Islet precursor cell (in vitro differentiated cells): ENCODE measurements around the gene CNIH2.
"Not testable (repeated sequence)": the region's sequence is repeated elsewhere in the genome, so short reads cannot be mapped to it uniquely, and the experiment has no call there.

Experiments used
- DNase-seq: peaks from one replicate; pipeline ENCODE4 v3.0.0-alpha.2; 2018

Gene CNIH2

GRCh38 chr11:66261578-66261977, 16.4 kb upstream of the CNIH2 start:
- no peak for DNase-seq

- DNase-seq: no peak
These were observed 15.8 kb upstream of the CNIH2 start for GRCh38 chr11:66262191-66262590.

DNA sequence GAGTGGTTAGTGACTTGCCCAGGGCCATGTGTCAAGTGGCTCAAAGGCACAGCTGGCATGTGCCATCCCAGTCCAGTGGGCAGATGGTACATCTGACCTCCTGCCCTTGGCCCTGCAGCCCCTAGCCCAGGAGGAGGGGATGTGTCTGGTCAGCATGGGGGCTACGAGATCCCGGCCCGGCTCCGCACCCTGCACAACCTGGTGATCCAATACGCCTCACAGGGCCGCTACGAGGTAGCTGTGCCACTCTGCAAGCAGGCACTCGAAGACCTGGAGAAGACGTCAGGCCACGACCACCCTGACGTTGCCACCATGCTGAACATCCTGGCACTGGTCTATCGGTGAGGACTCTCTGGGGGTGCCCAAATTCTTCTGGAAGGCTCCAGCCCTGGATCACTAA, 15.3 kb upstream of the CNIH2 start:
- no peak for DNase-seq

DNA sequence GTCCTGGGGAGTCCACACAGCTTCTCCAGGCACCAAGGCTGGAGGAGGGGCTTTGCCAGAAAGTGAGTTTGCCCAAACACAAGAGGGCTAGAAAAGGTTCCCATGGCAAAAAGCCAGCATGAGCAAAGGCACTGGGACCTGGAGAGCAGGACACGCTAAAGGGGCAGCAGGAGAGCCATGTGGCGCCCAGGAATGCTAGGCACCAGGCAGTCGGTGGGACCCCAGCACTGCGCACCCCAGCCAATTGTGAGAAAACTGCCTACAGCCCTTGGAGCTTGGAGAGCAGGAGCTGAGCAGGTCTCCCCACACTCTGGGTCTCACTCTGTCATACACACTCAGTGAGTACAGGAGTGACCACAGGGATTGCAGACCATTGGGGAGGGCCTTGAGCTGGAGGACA, 14.7 kb upstream of the CNIH2 start:
- DNase-seq: no peak

DNA sequence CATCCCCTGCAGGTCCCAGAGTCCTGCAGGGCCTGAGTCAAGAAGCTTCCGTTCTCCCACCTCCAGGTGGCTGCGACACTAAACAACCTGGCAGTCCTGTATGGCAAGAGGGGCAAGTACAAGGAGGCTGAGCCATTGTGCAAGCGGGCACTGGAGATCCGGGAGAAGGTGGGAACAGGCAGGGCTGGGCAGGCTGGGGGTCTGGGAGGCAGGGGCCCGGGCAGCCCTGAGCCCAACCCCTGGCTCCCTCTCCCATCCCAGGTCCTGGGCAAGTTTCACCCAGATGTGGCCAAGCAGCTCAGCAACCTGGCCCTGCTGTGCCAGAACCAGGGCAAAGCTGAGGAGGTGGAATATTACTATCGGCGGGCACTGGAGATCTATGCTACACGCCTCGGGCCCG, 14.2 kb upstream of the CNIH2 start:
- no peak for DNase-seq

- no peak for DNase-seq
These were observed 13.6 kb upstream of the CNIH2 start for GRCh38 chr11:66264383-66264782.

- no peak for DNase-seq
These were observed 13.1 kb upstream of the CNIH2 start for GRCh38 chr11:66264914-66265313.

- DNase-seq: no peak
These were observed 12.2 kb upstream of the CNIH2 start for GRCh38 chr11:66265531-66266377.

DNA sequence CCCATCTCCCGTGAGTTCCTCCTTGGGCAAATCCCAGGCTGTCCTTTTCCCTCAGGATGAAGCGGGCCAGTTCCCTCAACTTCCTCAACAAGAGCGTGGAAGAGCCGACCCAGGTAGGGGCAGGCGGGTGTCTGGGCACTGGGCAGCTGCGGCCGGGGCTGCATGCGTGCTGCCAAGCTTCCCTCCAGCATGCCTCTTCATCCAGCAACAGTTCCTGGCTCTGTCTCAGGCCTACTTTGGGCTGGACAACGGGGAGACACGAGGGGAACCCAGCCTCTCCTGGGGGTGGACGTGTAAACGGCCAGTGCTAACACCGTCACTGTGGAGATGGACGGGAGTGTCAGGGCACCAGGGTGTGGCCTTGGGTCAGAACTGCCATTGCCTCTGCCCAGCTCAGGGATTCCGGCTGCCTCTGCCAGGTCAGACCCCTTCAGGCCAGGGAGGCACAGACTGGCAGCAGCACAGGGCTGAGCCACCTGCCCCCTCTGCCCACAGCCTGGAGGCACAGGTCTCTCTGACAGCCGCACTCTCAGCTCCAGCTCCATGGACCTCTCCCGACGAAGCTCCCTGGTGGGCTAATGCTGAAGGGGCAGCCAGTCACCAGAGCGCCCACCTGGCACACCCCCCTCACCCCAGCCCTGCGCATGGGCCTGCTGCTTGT, 11.5 kb upstream of the CNIH2 start:
- no peak for DNase-seq

DNA sequence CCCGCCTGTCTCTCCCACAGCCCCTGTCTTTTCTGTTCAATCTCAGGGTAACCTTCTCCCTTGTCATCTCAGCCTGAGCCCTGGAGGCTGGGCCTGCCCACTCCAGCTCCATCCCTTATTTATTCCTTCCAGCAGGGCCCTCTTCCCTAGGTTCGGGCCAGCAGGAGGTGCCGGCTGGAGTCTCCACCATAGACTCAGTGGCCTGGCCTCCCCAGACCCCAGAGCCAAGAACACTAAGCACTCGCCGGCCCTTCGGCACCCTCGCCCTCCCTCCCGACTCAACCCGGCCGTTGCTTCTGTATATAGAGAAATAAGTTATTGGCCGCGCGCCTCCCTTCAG, 11.0 kb upstream of the CNIH2 start:
- no peak for DNase-seq

DNA sequence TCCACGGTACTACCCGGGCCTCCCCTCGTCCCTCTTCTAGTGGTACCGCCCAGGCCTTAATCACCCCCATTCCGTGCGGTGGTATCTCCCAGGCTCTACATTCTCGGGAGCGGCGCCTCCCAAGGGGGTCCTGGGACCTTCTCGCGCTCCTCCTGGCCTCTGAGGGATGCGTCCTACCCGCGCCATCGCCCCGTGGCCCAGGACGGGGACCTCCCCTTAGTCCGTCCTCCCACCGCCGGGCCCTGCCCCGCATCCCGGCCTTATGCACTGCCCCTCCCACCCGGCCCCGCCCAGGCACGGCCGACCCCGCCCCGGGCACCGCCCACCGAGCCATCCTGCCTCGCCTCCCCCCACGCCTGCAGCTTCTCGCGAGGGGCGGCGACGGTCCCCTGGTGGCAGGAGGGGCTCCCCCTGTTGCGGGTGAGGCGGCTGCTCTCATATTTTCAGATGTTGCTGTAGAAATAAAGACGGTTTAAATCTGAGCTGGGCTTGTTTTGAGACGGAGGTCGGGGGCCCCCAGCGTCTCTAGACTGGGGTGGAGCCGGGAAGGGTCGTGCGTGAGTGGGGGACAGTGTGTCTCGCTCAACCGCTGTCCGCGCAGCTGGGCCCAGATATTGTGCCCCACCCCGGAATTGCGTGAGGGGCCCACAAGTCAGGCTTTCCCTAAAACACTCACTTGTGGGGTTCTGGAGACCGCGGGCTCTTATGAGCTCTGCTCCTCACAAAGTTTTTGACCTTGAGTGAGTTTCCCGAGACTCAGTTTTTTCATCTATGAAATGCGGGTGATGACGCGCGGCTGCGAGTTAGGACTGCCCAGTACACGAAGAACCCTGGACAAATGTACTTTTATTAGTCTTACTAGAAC, 10.4 kb upstream of the CNIH2 start:
- peak; percentile 96 for DNase-seq

DNA sequence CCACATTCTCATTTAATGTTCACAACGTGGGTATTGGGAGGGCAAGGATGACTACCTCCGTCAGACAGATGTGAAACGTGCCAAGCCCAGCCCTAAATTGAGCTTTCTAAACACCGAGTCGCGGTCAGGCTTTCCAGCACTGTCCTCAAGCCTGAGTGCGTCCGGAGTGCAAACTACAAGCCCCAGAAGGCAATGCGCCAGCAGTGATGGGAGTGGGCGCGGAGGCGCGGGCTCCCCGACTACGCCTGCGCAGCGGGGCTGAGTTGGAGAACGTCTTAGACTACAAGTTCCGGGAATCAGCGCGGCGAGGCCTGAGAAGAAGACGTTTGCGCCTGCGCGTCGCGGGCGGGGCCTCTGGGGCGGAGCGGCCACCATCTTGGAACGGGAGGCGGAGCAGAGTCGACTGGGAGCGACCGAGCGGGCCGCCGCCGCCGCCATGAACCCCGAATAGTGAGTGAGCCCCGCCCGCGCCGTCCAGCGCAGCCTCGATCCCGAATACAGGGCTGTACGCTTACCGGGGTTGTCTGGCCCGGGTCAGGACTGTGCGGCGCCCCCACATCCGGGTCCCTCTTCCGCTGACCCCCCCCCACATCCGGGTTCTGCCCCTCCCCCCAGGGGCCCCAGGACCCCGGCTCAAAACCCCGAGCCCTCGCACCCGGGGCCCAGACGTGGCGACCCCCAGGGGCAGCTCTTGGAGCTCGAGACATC, 9.6 kb upstream of the CNIH2 start, which contains the start of gene RAB1B:
Gene RAB1B, plus strand, starts transcription at position 396 of the 708 bp plus-strand sequence. Its CDS starts 41 bp downstream, at position 437.
- peak; percentile 100 for DNase-seq

DNA sequence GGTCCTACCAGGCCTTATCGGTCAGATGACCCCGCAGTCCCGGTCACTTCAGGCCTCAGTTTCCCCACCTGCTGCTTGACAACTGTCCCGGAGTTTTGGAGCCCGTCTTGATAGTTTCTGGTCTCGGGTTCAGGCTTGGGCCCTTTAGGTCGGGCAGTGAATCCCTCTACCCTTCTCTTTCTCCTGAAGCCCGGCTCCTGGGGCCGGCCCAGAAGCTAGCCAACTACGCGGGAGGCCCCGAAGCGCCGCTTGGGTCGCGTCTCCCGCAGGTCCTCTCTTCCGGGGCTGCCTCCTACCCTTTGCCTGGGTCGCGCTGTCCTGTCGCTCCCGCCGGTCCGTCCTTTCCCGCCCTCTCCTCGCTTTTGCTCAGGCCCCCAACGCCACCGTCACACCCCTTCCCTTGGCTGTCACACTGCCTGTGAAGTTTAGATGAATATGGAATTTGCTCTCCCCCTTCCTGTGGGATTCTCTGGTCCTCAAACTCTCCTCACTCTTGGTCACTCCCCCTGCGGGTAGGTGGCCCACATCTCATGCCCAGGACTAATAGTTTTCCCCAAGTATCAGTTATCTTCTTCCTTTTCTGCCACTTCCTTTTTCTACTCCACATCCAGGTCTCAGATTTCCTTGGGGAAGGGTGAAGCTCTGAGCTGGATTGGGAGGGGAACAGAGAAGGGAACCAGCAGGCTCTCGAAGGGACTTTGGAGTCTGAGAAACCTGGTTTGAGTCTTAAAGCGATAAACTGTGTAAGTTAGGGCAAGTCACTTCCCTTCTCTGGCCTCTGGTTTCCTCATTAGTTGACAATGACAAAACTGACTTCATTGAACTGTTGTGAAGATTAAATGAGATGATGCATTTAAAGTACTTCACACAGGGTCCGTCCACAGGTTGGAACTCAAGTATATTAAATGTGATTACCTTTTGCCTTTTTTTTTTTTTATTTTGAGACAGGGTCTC, 8.7 kb upstream of the CNIH2 start:
- DNase-seq: no peak

- DNase-seq: no peak
These were observed 6.2 kb upstream of the CNIH2 start for GRCh38 chr11:66271816-66272215.

GRCh38 chr11:66272596-66272995, 5.4 kb upstream of the CNIH2 start:
- no peak for DNase-seq

- no peak for DNase-seq
These were observed 3.8 kb upstream of the CNIH2 start for GRCh38 chr11:66274219-66274618.

GRCh38 chr11:66275396-66275795, 2.6 kb upstream of the CNIH2 start:
- no peak for DNase-seq

GRCh38 chr11:66275984-66276612, 1.9 kb upstream of the CNIH2 start:
- DNase-seq: no peak

DNA sequence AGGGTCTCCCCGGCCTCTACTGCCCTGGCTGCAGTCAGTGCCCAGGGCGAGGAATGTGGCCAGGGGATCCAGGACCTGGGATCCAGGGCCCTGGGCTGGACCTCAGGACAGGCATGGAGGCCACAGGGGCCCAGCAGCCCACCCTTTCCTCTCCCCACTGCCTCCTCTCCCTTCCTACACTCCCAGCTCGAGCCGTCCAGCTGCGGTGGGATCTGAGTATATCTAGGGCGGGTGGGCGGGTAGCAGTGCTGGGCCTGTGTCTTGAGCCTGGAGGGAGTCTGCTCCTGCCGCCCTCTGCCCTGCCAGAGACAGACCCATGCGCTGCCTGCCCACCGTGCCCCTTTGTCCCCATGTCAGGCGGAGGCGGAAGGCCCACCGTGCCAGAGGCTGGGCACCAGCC, 1.4 kb upstream of the CNIH2 start:
- not testable (repeated sequence) for DNase-seq

DNA sequence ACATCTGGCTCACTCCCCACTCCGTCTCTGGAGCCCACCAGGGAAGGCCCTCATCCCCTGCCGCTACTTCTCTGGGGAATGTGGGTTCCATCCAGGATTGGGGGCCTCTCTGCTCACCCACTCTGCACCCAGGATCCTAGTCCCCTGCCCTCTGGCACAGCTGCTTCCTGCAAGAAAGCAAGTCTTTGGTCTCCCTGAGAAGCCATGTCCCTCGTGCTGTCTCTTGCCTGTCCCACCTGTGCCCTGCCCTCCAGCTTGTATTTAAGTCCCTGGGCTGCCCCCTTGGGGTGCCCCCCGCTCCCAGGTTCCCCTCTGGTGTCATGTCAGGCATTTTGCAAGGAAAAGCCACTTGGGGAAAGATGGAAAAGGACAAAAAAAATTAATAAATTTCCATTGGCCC, 911 bp upstream of the CNIH2 start:
- DNase-seq: not testable (repeated sequence)
